Thyroid gland (tissue), 4 donors: ENCODE results near the gene PTEN.

Experiments used
- CTCF ChIP-seq, 6 experiments: fragments of 200-600 bp in 3 of 6; fragments of 450-650 bp in 3 of 6; sonication (generic) in 3 of 6; IDR thresholded peaks; one replicate each; pipeline ENCODE4 v1.5.1; 2016 to 2019; ENCODE audit warnings: antibody characterized with exemption in 6 of 6, mild to moderate bottlenecking in 2 of 6, inconsistent platforms in 1 of 6, moderate library complexity in 1 of 6
- POLR2A ChIP-seq, 2 donors: fragments of 450-650 bp; IDR thresholded peaks; one replicate each; pipeline ENCODE4 v1.6.1; 2017; ENCODE audit warnings: antibody characterized with exemption in 2 of 2, mild to moderate bottlenecking in 2 of 2, moderate library complexity in 1 of 2

DNA sequence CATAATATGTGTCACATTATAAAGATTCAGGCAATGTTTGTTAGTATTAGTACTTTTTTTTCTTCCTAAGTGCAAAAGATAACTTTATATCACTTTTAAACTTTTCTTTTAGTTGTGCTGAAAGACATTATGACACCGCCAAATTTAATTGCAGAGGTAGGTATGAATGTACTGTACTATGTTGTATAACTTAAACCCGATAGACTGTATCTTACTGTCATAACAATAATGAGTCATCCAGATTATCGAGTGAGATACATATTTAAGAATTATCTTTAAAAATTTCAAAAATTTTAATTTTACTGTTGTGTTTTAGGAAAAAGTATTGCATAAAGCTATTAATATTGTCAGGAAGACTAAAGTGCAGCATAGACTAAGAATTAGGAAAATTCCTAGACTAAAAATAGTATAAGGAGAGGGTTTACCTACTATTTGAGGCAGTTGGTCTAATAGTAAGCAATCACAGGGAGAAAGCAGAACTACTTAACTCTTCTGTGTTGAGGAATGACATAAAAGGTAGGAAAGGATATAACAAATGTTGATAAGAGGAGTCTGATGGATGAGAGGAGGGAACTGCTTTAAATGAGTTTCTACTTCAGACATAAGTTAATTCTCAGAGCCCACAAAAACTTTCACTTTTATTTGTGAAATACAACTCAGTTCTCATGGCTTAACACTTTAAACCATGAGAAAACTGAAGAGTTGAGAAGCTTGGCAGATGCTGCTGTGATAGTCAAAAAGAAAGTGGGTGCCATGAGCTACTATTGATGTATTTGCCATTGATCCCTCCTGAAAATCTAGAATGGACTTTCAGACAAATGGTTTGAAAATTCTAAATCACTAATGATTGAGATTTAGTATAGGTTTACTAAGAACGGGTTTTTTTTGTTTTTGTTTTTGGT is 67.8 kb downstream of the PTEN start:
- TF ChIP-seq CTCF (IDR thresholded peaks at IDR 0.05) (no peak), POLR2A (IDR thresholded peaks at IDR 0.05) (no peak)
